Peyer's patch (tissue), 4 donors: ENCODE measurements around the gene LYZL4. TPM values are rescaled to one million over a fixed set of nuclear protein-coding genes. Genes with fewer than 3 reads are reported as not detected.

Experiments
- DNase-seq, 3 donors: peaks; one replicate each; pipeline ENCODE4 v3.0.0-alpha.2; 2017 to 2019
- H3K27ac ChIP-seq, 4 donors: fragments of 200-600 bp; sonication (generic); one replicate each; pipeline ENCODE4 v1.5.1; 2016 to 2019
- H3K27me3 ChIP-seq, 2 donors: fragments of 200-600 bp; sonication (generic); one replicate each; pipeline ENCODE4 v1.5.1; 2019
- H3K36me3 ChIP-seq, 3 donors: fragments of 200-600 bp; sonication (generic); one replicate each; pipeline ENCODE4 v1.5.1; 2016 to 2019
- H3K4me1 ChIP-seq, 4 donors: fragments of 200-600 bp; sonication (generic); one replicate each; pipeline ENCODE4 v1.5.1; 2016 to 2019
- H3K4me3 ChIP-seq, 4 donors: fragments of 200-600 bp; sonication (generic); 1 replicate in 3 of 4; 2 replicates in 1 of 4; pipeline ENCODE4 v1.5.1; 2016 to 2019; ENCODE audit warnings: mild to moderate bottlenecking in 1 of 4
- H3K9me3 ChIP-seq, 4 donors: fragments of 200-600 bp; sonication (generic); one replicate each; pipeline ENCODE4 v1.5.1; 2016 to 2019; ENCODE audit warnings: mild to moderate bottlenecking in 1 of 4
- CTCF ChIP-seq, 6 experiments: fragments of 450-650 bp in 4 of 6; fragments of 200-600 bp in 2 of 6; sonication (generic) in 1 of 6; IDR thresholded peaks; one replicate each; pipeline ENCODE4 v1.5.1; 2017 to 2019; ENCODE audit warnings: antibody characterized with exemption in 6 of 6, mild to moderate bottlenecking in 3 of 6, moderate library complexity in 1 of 6
- POLR2A ChIP-seq, 2 donors: fragments of 450-650 bp; IDR thresholded peaks; one replicate each; pipeline ENCODE4 v1.5.1; 2017; ENCODE audit warnings: antibody characterized with exemption in 2 of 2, mild to moderate bottlenecking in 2 of 2, moderate library complexity in 2 of 2
- total RNA-seq, 4 donors: library from RNA; depleted of rRNA; stranded (reverse); fragments of >200 nt; gene quantifications; one replicate each; pipeline ENCODE4 v1.1.0, GENCODE V29; 2016

LYZL4 gene
- total RNA-seq, 4 donors from 2014 or later = not detected

DNA sequence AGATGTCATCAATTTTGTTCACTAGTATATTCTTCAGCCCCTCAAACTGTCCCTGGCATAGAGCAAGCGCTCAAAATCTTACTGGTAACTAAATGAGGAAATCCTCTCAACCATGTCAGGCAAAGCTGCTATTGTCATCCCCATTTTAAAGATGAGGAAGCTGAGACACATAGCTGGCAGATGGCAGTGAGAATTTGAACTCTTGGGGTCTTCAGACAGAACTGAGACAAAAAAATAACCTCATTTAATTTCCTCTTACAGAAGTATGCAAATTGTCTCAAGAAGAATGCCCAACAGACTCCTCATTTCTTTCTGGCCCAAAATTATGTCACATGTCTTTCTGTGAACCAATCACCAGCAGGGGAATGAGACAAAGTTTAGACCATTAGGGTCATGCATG is 40.2 kb upstream of the LYZL4 start:
- TF ChIP-seq POLR2A (IDR thresholded peaks at IDR 0.05) (no peak), CTCF (IDR thresholded peaks at IDR 0.05) (no peak)
- H3K27ac ChIP-seq = no peak overlapping the region
- no peaks in the 10 kb centered on the region for H3K9me3 ChIP-seq
- no peaks in the 10 kb centered on the region for H3K36me3 ChIP-seq
- no peaks in the 10 kb centered on the region for H3K4me1 ChIP-seq
- no peak for DNase-seq
- no peak overlapping the region for H3K4me3 ChIP-seq
- no peaks in the 10 kb centered on the region for H3K27me3 ChIP-seq

DNA sequence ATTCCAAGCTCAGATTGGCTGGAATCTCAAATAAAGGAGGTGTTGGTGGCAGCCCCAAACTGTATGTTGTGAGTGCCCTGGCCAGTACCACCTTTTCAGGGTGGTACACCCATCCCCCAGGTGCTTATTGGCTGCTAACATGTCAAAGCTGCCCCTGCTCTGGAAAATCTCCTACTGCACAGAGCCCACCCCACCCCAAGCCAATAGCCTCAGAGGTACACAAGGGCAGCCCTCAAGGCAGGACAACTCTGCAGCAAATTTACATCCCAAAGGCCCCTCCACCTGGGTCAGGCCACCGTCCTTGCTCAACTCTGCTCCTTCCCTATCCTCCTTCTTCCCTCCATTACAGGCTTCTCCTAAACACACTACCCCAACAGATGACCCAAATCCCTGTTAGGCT is 37.1 kb upstream of the LYZL4 start:
- H3K36me3 ChIP-seq = no peaks in the 10 kb centered on the region
- no peaks in the 10 kb centered on the region for H3K4me1 ChIP-seq
- H3K9me3 ChIP-seq = no peaks in the 10 kb centered on the region

GRCh38 chr3:42446111-42447050 is 36.0 kb upstream of the LYZL4 start:
- no peaks in the 10 kb centered on the region for H3K36me3 ChIP-seq
- H3K27ac ChIP-seq = no peak overlapping the region
- no peaks in the 10 kb centered on the region for H3K4me1 ChIP-seq
- H3K4me3 ChIP-seq = no peak overlapping the region
- TF ChIP-seq CTCF (IDR thresholded peaks at IDR 0.05) (no peak), POLR2A (IDR thresholded peaks at IDR 0.05) (no peak)
- DNase-seq = no peak
- H3K27me3 ChIP-seq = no peaks in the 10 kb centered on the region
- no peaks in the 10 kb centered on the region for H3K9me3 ChIP-seq

More for the DNA sequence above, 37.1 kb upstream of the LYZL4 start:
- no peak overlapping the region for H3K27ac ChIP-seq
- TF ChIP-seq CTCF (IDR thresholded peaks at IDR 0.05) = no peak
- TF ChIP-seq POLR2A (IDR thresholded peaks at IDR 0.05) = no peak
- no peak for DNase-seq
- H3K4me3 ChIP-seq = no peak overlapping the region
- no peaks in the 10 kb centered on the region for H3K27me3 ChIP-seq

DNA sequence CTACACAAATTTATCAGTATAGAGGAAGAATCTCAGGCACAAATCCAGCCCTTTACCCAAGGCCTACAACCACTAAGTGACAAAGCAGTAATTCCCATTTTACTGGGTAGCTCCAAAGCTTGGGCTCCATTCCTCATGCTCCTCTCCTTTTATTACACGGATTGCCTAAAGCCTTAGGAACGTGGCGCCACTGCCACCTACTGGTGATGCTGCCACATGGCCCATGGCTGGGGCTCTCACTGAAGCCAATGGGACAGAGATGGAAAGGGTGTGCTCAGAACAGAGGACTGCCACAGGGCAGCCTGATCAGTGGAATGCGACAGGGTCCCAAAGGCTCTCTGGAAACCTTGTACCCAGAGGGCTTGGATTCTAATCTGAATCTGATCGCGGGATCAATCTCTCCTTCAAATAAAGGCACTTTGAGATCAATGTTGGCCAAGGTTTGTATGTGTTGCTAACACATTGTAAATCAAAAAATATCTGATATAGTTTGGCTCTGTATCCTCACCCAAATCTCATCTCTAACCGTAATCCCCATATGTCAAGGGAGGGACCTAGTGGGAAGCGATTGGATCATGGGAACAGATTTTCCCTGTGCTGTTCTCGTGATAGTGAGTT is 33.5 kb upstream of the LYZL4 start:
- Histone ChIP-seq H3K9me3 (no peaks in the 10 kb centered on the region), H3K36me3 (no peaks in the 10 kb centered on the region), H3K4me1 (no peaks in the 10 kb centered on the region), H3K27ac (no peak overlapping the region), H3K27me3 (no peaks in the 10 kb centered on the region), H3K4me3 (no peak overlapping the region)
- peak; percentile 67 to 91 (median 90) for DNase-seq
- TF ChIP-seq POLR2A (IDR thresholded peaks at IDR 0.05) (no peak), CTCF (IDR thresholded peaks at IDR 0.05) (peak; percentile 75 to 98 (median 96))

- Histone ChIP-seq H3K27me3 (no peaks in the 10 kb centered on the region), H3K9me3 (no peaks in the 10 kb centered on the region), H3K36me3 (no peaks in the 10 kb centered on the region), H3K4me1 (no peaks in the 10 kb centered on the region), H3K4me3 (no peak overlapping the region), H3K27ac (no peak overlapping the region)
- no peak for TF ChIP-seq CTCF (IDR thresholded peaks at IDR 0.05)
- TF ChIP-seq POLR2A (IDR thresholded peaks at IDR 0.05) = no peak
- DNase-seq = no peak
These were observed 32.9 kb upstream of the LYZL4 start for GRCh38 chr3:42443292-42443691.
